ENCODE data around the gene PRC1. TPM values are rescaled to one million over a fixed set of nuclear protein-coding genes. Genes with fewer than 3 reads are reported as not detected.

PRC1 gene
- total and polyA plus RNA-seq, 10 donors: 6.0 to 40.0 (median 11.7) TPM

DNA sequence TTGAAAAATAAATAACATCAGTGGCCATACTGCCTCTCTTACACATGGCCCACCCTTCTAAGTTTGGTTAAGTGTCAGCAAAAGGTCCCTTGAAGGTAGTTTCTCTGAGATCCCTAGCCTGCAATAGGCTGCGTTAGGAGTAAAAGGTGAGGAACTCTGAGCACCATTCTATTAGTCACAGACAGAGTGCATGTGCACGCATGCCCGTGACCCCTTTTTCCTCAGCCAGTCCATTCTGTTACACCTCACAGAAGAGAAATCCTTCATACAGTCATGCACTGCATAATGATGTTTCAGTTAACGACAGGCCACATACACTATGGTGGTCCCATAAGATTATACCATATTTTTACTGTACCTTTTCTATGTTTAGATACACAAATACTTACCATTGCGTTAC lies 27.1 kb downstream of the PRC1 start:
- WGBS, 5 donors: 84 to 97% (median 96%) methylated on average over 5 of the region's 5 CpGs
- Histone ChIP-seq H3K9me3 (no peaks in the 10 kb centered on the region), H3K4me1 (no peaks in the 10 kb centered on the region), H3K36me3 (peaks cover 0 to 100% (median 17%) of the 10 kb centered on the region in 6 donors), H3K27me3 (replicated peaks in 1 of 7) (no peaks in the 10 kb centered on the region), H3K27ac (no peak overlapping the region), H3K4me3 (no peak overlapping the region)
- no peak for DNase-seq
- TF ChIP-seq POLR2AphosphoS5 (IDR thresholded peaks at IDR 0.05) (no peak), CTCF (IDR thresholded peaks at IDR 0.05 in 8 of 11, conservative IDR thresholded peaks at IDR 0.05 in 3 of 11) (no peak), POLR2A (IDR thresholded peaks at IDR 0.05) (no peak)
- intact Hi-C loops (cut with DNase I; ENCODE audit: low total_unique reads): loop anchor here (10.0 kb wide), 1 partner anchor 298 kb away; no protein-coding TSS in a partner anchor

DNA sequence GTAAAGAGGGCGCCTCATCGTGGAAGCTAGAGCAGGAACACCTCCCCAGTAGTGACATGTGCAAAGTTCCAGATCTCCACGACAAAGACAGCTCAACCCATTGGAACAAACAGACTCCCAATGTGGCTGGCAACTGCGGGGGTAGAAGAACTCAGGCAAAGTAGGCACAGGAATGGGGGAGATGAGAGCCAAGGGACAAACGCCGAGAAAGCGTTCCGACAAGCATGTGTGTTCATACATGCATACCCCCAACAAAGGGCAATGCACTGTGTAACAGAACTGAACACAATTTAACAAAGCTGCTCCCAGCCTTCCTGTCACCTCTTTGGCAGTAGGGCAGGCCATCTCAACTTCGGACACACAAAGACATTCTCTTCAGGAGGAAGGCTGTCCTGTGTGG lies 28.1 kb downstream of the PRC1 start:
- H3K4me3 ChIP-seq: no peak overlapping the region
- 90 to 95% (median 94%) methylated on average over 9 of the region's 9 CpGs for WGBS, 5 donors
- no peaks in the 10 kb centered on the region for H3K9me3 ChIP-seq
- no peaks in the 10 kb centered on the region for H3K4me1 ChIP-seq
- intact Hi-C loops (cut with DNase I; ENCODE audit: low total_unique reads): loop anchor here (10.0 kb wide), 1 partner anchor 299 kb away; no protein-coding TSS in a partner anchor
- TF ChIP-seq POLR2A (IDR thresholded peaks at IDR 0.05) (no peak), CTCF (IDR thresholded peaks at IDR 0.05 in 8 of 11, conservative IDR thresholded peaks at IDR 0.05 in 3 of 11) (no peak), POLR2AphosphoS5 (IDR thresholded peaks at IDR 0.05) (no peak)
- H3K27me3 ChIP-seq (replicated peaks in 1 of 7): no peaks in the 10 kb centered on the region
- H3K36me3 ChIP-seq: peaks cover 0 to 100% (median 25%) of the 10 kb centered on the region in 6 donors
- DNase-seq: no peak
- no peak overlapping the region for H3K27ac ChIP-seq

- no peaks in the 10 kb centered on the region for H3K27me3 ChIP-seq (replicated peaks in 1 of 7)
- H3K27ac ChIP-seq: no peak overlapping the region
- 89 to 96% (median 95%) methylated on average over 4 of the region's 4 CpGs for WGBS, 5 donors
- no peak overlapping the region for H3K4me3 ChIP-seq
- intact Hi-C loops (cut with DNase I; ENCODE audit: low total_unique reads): loop anchor here (10.0 kb wide), 1 partner anchor 303 kb away; no protein-coding TSS in a partner anchor
- TF ChIP-seq POLR2A (IDR thresholded peaks at IDR 0.05) (no peak), POLR2AphosphoS5 (IDR thresholded peaks at IDR 0.05) (no peak), CTCF (IDR thresholded peaks at IDR 0.05 in 8 of 11, conservative IDR thresholded peaks at IDR 0.05 in 3 of 11) (no peak)
- no peak for DNase-seq
- H3K9me3 ChIP-seq: no peaks in the 10 kb centered on the region
- H3K36me3 ChIP-seq: peaks cover 0 to 95% (median 43%) of the 10 kb centered on the region in 6 donors
- H3K4me1 ChIP-seq: peaks cover 0 to 8% (median 4%) of the 10 kb centered on the region in 6 donors
Observed at GRCh38 chr15:90962021-90962420, 32.3 kb downstream of the PRC1 start.

DNA sequence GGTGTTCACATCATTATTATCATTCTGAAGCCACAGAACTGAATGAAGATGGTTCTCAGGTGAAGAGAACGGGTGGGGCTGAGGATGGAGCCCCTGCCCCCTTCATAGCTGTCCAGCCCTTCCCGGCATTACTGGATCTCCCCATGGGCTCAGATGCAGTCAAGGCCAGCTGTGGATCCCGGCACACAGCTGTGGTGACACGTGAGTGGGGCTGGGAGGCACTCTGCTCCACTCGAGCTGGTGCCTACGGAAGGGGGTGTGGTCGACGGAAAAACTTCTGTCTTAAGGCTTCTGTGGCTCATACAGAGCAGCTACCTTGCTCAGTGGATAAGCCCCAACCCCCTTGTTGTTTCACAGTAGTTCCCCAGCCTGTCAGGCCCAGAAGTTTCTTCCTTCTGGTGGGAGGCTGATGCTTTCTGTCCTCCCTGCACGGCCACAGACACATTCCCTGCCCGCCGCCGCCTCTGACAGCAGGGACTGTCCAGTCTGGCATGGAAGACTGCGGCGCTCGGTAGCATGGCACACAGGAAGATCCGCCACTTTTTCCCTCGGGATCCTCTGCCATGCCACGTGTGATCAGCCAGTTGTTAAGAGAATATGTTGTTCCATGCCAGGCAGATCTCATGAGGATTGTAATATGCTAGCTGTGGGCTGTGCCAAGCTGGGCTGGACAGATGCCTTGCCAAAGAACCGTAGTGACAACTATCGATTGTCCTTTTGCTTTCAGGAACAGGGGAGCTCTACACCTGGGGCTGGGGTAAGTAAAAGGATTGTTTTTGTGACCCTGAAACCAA lies 33.8 kb downstream of the PRC1 start:
- Histone ChIP-seq H3K4me1 (peaks cover 10 to 24% (median 20%) of the 10 kb centered on the region in 6 donors), H3K27ac (no peak overlapping the region), H3K36me3 (peaks cover 0 to 79% (median 38%) of the 10 kb centered on the region in 6 donors), H3K9me3 (no peaks in the 10 kb centered on the region), H3K27me3 (replicated peaks in 1 of 7) (no peaks in the 10 kb centered on the region), H3K4me3 (no peak overlapping the region)
- WGBS, 5 donors: 91 to 95% (median 93%) methylated on average over 20 of the region's 20 CpGs
- TF ChIP-seq POLR2A (IDR thresholded peaks at IDR 0.05): no peak
- no peak for TF ChIP-seq POLR2AphosphoS5 (IDR thresholded peaks at IDR 0.05)
- TF ChIP-seq CTCF (IDR thresholded peaks at IDR 0.05 in 8 of 11, conservative IDR thresholded peaks at IDR 0.05 in 3 of 11): no peak
- intact Hi-C loops (cut with DNase I; ENCODE audit: low total_unique reads): loop anchor here (10.0 kb wide), 1 partner anchor 304 kb away; no protein-coding TSS in a partner anchor
- DNase-seq: no peak
